ENCODE data around the gene REPIN1.

REPIN1 gene

GRCh38 chr7:150407588-150408392, 39.2 kb downstream of the REPIN1 start:
- ATAC-seq (ENCODE audit: insufficient read depth, low read depth): no peak
- Histone ChIP-seq H3K4me1 (ENCODE audit: insufficient read depth, low read length) (peaks cover 57% of the 10 kb centered on the region), H3K79me2 (ENCODE audit: insufficient read depth, low read length) (peaks cover 71% of the 10 kb centered on the region), H3K4me3 (ENCODE audit: low read depth in 1 of 2, low read length in 2 of 2) (no peak overlapping the region), H4K20me1 (ENCODE audit: insufficient read depth, low read length) (no peaks in the 10 kb centered on the region; the same call in 1 of the 2 replicates), H3K36me3 (ENCODE audit: insufficient read depth, low read length) (peaks cover 53% of the 10 kb centered on the region), H3K4me2 (ENCODE audit: insufficient read depth, low read length) (peak overlapping the region; percentile 85), H3K27me3 (ENCODE audit: insufficient read depth, low read length, poor library complexity) (no peaks in the 10 kb centered on the region), H2AFZ (ENCODE audit: low read depth, low read length) (no peak overlapping the region), H3K9ac (ENCODE audit: low read depth, low read length) (peak overlapping the region; percentile 99), H3K9me3 (ENCODE audit: insufficient read depth, low read length, severe bottlenecking) (no peaks in the 10 kb centered on the region), H3K27ac (ENCODE audit: low read length) (peak overlapping the region; percentile 95)
- DNase-seq: no peak
- TF ChIP-seq EZH2 (IDR thresholded peaks at IDR 0.05; ENCODE audit: borderline replicate concordance, low read depth, low read length, severe bottlenecking) (no peak), CTCF (IDR thresholded peaks at IDR 0.05; ENCODE audit: borderline replicate concordance, extremely low read depth, low read length, poor library complexity, severe bottlenecking) (no peak)

GRCh38 chr7:150408393-150409299, 40.0 kb downstream of the REPIN1 start:
- peaks cover 65% of the 10 kb centered on the region for H3K79me2 ChIP-seq (ENCODE audit: insufficient read depth, low read length)
- H3K4me1 ChIP-seq (ENCODE audit: insufficient read depth, low read length): peaks cover 49% of the 10 kb centered on the region
- peaks cover 53% of the 10 kb centered on the region for H3K36me3 ChIP-seq (ENCODE audit: insufficient read depth, low read length)
- peak; percentile 62 for DNase-seq
- H3K4me3 ChIP-seq (ENCODE audit: low read depth in 1 of 2, low read length in 2 of 2): no peak overlapping the region
- no peaks in the 10 kb centered on the region; the same call in 1 of the 2 replicates for H4K20me1 ChIP-seq (ENCODE audit: insufficient read depth, low read length)
- no peak for ATAC-seq (ENCODE audit: insufficient read depth, low read depth)
- no peaks in the 10 kb centered on the region for H3K27me3 ChIP-seq (ENCODE audit: insufficient read depth, low read length, poor library complexity)
- no peak for TF ChIP-seq EZH2 (IDR thresholded peaks at IDR 0.05; ENCODE audit: borderline replicate concordance, low read depth, low read length, severe bottlenecking)
- TF ChIP-seq CTCF (IDR thresholded peaks at IDR 0.05; ENCODE audit: borderline replicate concordance, extremely low read depth, low read length, poor library complexity, severe bottlenecking): no peak
- 0 out of 2 replicates have a peak overlapping the region, but pooled peaks have one; percentile 85 for H3K4me2 ChIP-seq (ENCODE audit: insufficient read depth, low read length)
- no peaks in the 10 kb centered on the region for H3K9me3 ChIP-seq (ENCODE audit: insufficient read depth, low read length, severe bottlenecking)
- H2AFZ ChIP-seq (ENCODE audit: low read depth, low read length): no peak overlapping the region
- peak overlapping the region; percentile 13; the same call in 1 of the 2 replicates for H3K9ac ChIP-seq (ENCODE audit: low read depth, low read length)
- H3K27ac ChIP-seq (ENCODE audit: low read length): peak overlapping the region; percentile 72

DNA sequence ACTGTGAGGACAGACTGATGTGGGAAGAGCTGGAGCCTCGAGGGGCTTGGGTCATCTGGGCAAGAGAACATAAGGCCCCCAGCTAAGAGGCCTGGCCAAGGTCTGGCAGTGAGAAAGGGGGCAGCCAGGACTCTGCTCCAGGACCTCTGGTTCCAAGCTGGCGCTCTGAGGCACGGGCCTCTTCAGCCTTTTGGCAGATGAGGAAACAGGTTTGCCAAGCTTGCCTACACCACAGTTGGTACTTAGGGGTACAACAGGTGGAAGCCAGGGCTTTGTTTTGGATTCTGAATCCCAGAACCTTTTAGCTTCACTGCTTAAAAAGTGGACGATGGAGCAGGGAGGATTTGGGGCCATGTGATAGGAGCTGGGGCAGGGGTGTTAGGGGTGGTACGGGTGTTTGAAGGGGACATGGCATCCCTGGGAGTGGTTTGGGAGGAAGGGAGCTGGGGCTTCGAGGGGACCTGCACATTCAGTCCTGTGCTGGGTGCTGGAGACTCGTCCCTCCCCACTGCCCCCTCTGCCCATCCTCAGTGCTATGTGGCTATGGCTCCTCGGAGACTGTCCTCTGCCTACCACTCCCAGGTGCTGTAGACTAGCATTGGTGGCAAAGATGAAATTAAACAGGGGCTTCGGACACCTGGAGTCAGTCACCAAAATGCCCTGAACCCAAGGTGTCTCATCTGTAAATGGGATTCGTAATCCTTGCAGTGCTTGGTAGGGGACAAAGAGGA, 40.8 kb downstream of the REPIN1 start:
- H4K20me1 ChIP-seq (ENCODE audit: insufficient read depth, low read length): no peaks in the 10 kb centered on the region; the same call in 1 of the 2 replicates
- H2AFZ ChIP-seq (ENCODE audit: low read depth, low read length): no peak overlapping the region
- H3K27me3 ChIP-seq (ENCODE audit: insufficient read depth, low read length, poor library complexity): no peaks in the 10 kb centered on the region
- DNase-seq: no peak
- peaks cover 41% of the 10 kb centered on the region for H3K4me1 ChIP-seq (ENCODE audit: insufficient read depth, low read length)
- peaks cover 56% of the 10 kb centered on the region for H3K79me2 ChIP-seq (ENCODE audit: insufficient read depth, low read length)
- no peak overlapping the region for H3K4me3 ChIP-seq (ENCODE audit: low read depth in 1 of 2, low read length in 2 of 2)
- H3K4me2 ChIP-seq (ENCODE audit: insufficient read depth, low read length): no peak overlapping the region
- ATAC-seq (ENCODE audit: insufficient read depth, low read depth): no peak
- H3K9ac ChIP-seq (ENCODE audit: low read depth, low read length): no peak overlapping the region
- peaks cover 53% of the 10 kb centered on the region for H3K36me3 ChIP-seq (ENCODE audit: insufficient read depth, low read length)
- TF ChIP-seq EZH2 (IDR thresholded peaks at IDR 0.05; ENCODE audit: borderline replicate concordance, low read depth, low read length, severe bottlenecking): no peak
- no peak for TF ChIP-seq CTCF (IDR thresholded peaks at IDR 0.05; ENCODE audit: borderline replicate concordance, extremely low read depth, low read length, poor library complexity, severe bottlenecking)
- no peaks in the 10 kb centered on the region for H3K9me3 ChIP-seq (ENCODE audit: insufficient read depth, low read length, severe bottlenecking)
- H3K27ac ChIP-seq (ENCODE audit: low read length): peak overlapping the region; percentile 72; the same call in 1 of the 2 replicates

All from DND-41 (cell line).